Tibial nerve (tissue), 4 donors: ENCODE results near the gene MARK2. TPM values are rescaled to one million over a fixed set of nuclear protein-coding genes. Genes with fewer than 3 reads are reported as not detected.

ENCODE experiments used
- DNase-seq, 2 donors: peaks; one replicate each; pipeline ENCODE4 v3.0.0-alpha.2; 2019; ENCODE audit warnings: low spot score in 2 of 2
- H3K27ac ChIP-seq, 4 donors: fragments of 200-600 bp; sonication (generic) in 3 of 4; one replicate each; pipeline ENCODE4 v1.5.1; 2017 to 2019; ENCODE audit warnings: mild to moderate bottlenecking in 1 of 4
- H3K27me3 ChIP-seq, 2 donors: fragments of 200-600 bp; sonication (generic) in 1 of 2; one replicate each; pipeline versions ENCODE4 v1.5.1 to v1.6.0; 2017 to 2019
- H3K36me3 ChIP-seq, 3 donors: fragments of 200-600 bp; sonication (generic); one replicate each; pipeline ENCODE4 v1.5.1; 2018 to 2019
- H3K4me1 ChIP-seq, 4 donors: fragments of 200-600 bp; sonication (generic) in 3 of 4; one replicate each; pipeline ENCODE4 v1.5.1; 2017 to 2019
- H3K4me3 ChIP-seq, 4 donors: fragments of 200-600 bp; sonication (generic) in 3 of 4; one replicate each; pipeline ENCODE4 v1.5.1; 2017 to 2019; ENCODE audit warnings: mild to moderate bottlenecking in 1 of 4, moderate library complexity in 1 of 4
- H3K9me3 ChIP-seq, 4 donors: fragments of 200-600 bp; sonication (generic) in 3 of 4; one replicate each; pipeline ENCODE4 v1.5.1; 2017 to 2019
- CTCF ChIP-seq, 5 experiments: fragments of 200-600 bp in 3 of 5; fragments of 450-650 bp in 2 of 5; sonication (generic) in 3 of 5; IDR thresholded peaks; one replicate each; pipeline ENCODE4 v1.5.1; 2016 to 2019; ENCODE audit warnings: antibody characterized with exemption in 5 of 5, mild to moderate bottlenecking in 3 of 5, moderate library complexity in 2 of 5
- EP300 ChIP-seq, 2 donors: sonication (generic); formaldehyde crosslinking; IDR thresholded peaks; one replicate each; pipeline ENCODE4 v1.6.1; 2017; ENCODE audit warnings: antibody characterized with exemption in 2 of 2, mild to moderate bottlenecking in 1 of 2
- POLR2A ChIP-seq, 2 donors: fragments of 450-650 bp; IDR thresholded peaks; one replicate each; pipeline ENCODE4 v1.6.1; 2017; ENCODE audit warnings: antibody characterized with exemption in 2 of 2, mild to moderate bottlenecking in 2 of 2, moderate library complexity in 2 of 2
- WGBS, 2 donors: methylation state at CpG; one replicate each; pipeline ENCODE4 v1.1.5; 2018; 5-methylcytosine and 5-hydroxymethylcytosine counted together
- total RNA-seq, 4 donors: library from RNA; depleted of rRNA; stranded (reverse); fragments of >200 nt; gene quantifications; one replicate each; pipeline ENCODE4 v1.1.0, GENCODE V29; 2016

The MARK2 gene
- total RNA-seq, 4 donors from 2014 or later: 22.1 to 32.1 (median 23.6) TPM

DNA sequence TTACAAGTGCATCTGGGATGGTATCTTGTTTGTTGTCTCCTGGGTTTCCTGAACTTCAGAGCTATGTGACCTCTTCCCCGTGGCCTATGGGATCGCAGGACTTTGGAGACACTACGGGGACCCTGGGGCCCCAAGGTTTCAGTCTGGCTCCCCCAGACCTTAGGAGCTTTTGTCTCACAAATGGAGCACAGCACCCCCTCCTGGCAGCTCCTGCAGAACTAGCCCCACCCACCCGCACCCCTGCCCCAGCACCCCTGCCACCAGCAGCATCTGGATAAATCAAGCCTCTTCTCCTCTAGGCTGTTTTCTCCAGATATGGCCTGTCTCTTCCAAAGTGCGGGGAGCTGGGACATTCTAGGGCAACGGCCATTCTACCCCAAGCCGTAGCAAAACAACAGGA is 67.7 kb downstream of the MARK2 start:
- peaks cover 0 to 51% (median 18%) of the 10 kb centered on the region in 4 donors for H3K4me1 ChIP-seq
- peaks cover 7 to 76% (median 32%) of the 10 kb centered on the region in 3 donors for H3K36me3 ChIP-seq

GRCh38 chr11:63907063-63907462 is 68.2 kb downstream of the MARK2 start:
- no peak overlapping the region for H3K4me3 ChIP-seq
- peaks cover 0 to 53% (median 18%) of the 10 kb centered on the region in 4 donors for H3K4me1 ChIP-seq
- 61 to 77% methylated on average over 6 of the region's 6 CpGs for WGBS, 2 donors
- no peak for DNase-seq
- H3K36me3 ChIP-seq: peaks cover 7 to 71% (median 31%) of the 10 kb centered on the region in 3 donors
- H3K27me3 ChIP-seq: no peaks in the 10 kb centered on the region
- H3K27ac ChIP-seq: no peak overlapping the region
- H3K9me3 ChIP-seq: no peaks in the 10 kb centered on the region
- TF ChIP-seq POLR2A (IDR thresholded peaks at IDR 0.05): no peak
- TF ChIP-seq EP300 (IDR thresholded peaks at IDR 0.05): no peak
- no peak for TF ChIP-seq CTCF (IDR thresholded peaks at IDR 0.05)

More for the DNA sequence above, 67.7 kb downstream of the MARK2 start:
- 80 to 91% methylated on average over 7 of the region's 7 CpGs for WGBS, 2 donors
- TF ChIP-seq CTCF (IDR thresholded peaks at IDR 0.05): peak in 2 of 5 experiments; percentile 13 to 16
- no peak for TF ChIP-seq EP300 (IDR thresholded peaks at IDR 0.05)
- H3K9me3 ChIP-seq: no peaks in the 10 kb centered on the region
- DNase-seq: no peak
- no peak overlapping the region for H3K4me3 ChIP-seq
- no peak overlapping the region for H3K27ac ChIP-seq
- no peaks in the 10 kb centered on the region for H3K27me3 ChIP-seq

- Histone ChIP-seq H3K4me1 (peaks cover 0 to 53% (median 18%) of the 10 kb centered on the region in 4 donors), H3K4me3 (no peak overlapping the region), H3K9me3 (no peaks in the 10 kb centered on the region), H3K27ac (peak overlapping the region in 3 of 4 donors; percentile 19 to 62 (median 19)), H3K36me3 (peaks cover 3 to 62% (median 22%) of the 10 kb centered on the region in 3 donors), H3K27me3 (no peaks in the 10 kb centered on the region)
- DNase-seq: no peak
- TF ChIP-seq CTCF (IDR thresholded peaks at IDR 0.05): no peak
- TF ChIP-seq POLR2A (IDR thresholded peaks at IDR 0.05): no peak
- no peak for TF ChIP-seq EP300 (IDR thresholded peaks at IDR 0.05)
- 74 to 77% methylated on average over 13 to 17 of the region's 21 CpGs for WGBS, 2 donors
Measured at GRCh38 chr11:63907808-63908530, 69.1 kb downstream of the MARK2 start.

DNA sequence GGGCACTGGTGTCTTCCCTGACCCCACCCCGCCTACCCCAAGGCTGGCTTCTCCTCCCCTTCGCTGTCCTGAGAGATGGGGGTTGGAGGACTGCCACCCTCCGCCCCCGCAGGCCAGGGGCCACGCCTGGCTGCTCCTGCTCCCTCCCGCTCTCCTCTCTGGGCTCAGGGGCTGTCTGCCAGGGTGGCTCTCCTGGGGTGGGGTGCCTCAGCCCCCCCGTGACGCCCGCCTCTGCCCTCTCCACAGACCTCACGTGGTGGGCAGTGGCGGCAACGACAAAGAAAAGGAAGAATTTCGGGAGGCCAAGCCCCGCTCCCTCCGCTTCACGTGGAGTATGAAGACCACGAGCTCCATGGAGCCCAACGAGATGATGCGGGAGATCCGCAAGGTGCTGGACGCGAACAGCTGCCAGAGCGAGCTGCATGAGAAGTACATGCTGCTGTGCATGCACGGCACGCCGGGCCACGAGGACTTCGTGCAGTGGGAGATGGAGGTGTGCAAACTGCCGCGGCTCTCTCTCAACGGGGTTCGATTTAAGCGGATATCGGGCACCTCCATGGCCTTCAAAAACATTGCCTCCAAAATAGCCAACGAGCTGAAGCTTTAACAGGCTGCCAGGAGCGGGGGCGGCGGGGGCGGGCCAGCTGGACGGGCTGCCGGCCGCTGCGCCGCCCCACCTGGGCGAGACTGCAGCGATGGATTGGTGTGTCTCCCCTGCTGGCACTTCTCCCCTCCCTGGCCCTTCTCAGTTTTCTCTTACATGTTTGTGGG is 69.9 kb downstream of the MARK2 start:
- peak overlapping the region in 3 of 4 donors; percentile 19 to 62 (median 40) for H3K27ac ChIP-seq
- DNase-seq: no peak
- peaks cover 0 to 53% (median 18%) of the 10 kb centered on the region in 4 donors for H3K4me1 ChIP-seq
- H3K36me3 ChIP-seq: peaks cover 0 to 54% (median 17%) of the 10 kb centered on the region in 3 donors
- no peaks in the 10 kb centered on the region for H3K27me3 ChIP-seq
- H3K9me3 ChIP-seq: no peaks in the 10 kb centered on the region
- 40 to 46% methylated on average over 42 to 46 of the region's 46 CpGs for WGBS, 2 donors
- H3K4me3 ChIP-seq: no peak overlapping the region
- TF ChIP-seq CTCF (IDR thresholded peaks at IDR 0.05) (no peak), EP300 (IDR thresholded peaks at IDR 0.05) (no peak), POLR2A (IDR thresholded peaks at IDR 0.05) (no peak)
